Fibroblast of skin of right biceps (primary cell): ENCODE data around the gene HYDIN.
"Not testable (repeated sequence)": the region's sequence is repeated elsewhere in the genome, so short reads cannot be mapped to it uniquely, and the experiment has no call there.

Experiments
- DNase-seq: peaks from one replicate; pipeline ENCODE4 v3.0.0-alpha.2; 2013

HYDIN gene

GRCh38 chr16:71218306-71218963 lies 12.1 kb downstream of the HYDIN start:
- no peak for DNase-seq

GRCh38 chr16:71217506-71217905 lies 13.0 kb downstream of the HYDIN start:
- DNase-seq = no peak

GRCh38 chr16:71216714-71217113 lies 13.8 kb downstream of the HYDIN start:
- DNase-seq = no peak

GRCh38 chr16:71214746-71215381 lies 15.7 kb downstream of the HYDIN start:
- no peak for DNase-seq

GRCh38 chr16:71205482-71206131 lies 24.9 kb downstream of the HYDIN start:
- no peak for DNase-seq

- DNase-seq = no peak
Observed at GRCh38 chr16:71203631-71204030, 26.9 kb downstream of the HYDIN start.

GRCh38 chr16:71201556-71201955 lies 29.0 kb downstream of the HYDIN start:
- DNase-seq = no peak

GRCh38 chr16:71201054-71201453 lies 29.5 kb downstream of the HYDIN start:
- DNase-seq = no peak

- DNase-seq = no peak
Observed at GRCh38 chr16:71198408-71198807, 32.1 kb downstream of the HYDIN start.

- no peak for DNase-seq
Observed at GRCh38 chr16:71192387-71192786, 38.1 kb downstream of the HYDIN start.

GRCh38 chr16:71188956-71189712 lies 41.4 kb downstream of the HYDIN start:
- DNase-seq = no peak

GRCh38 chr16:71185347-71185746 lies 45.2 kb downstream of the HYDIN start:
- DNase-seq = no peak

- no peak for DNase-seq
Observed at GRCh38 chr16:71179569-71179968, 51.0 kb downstream of the HYDIN start.

GRCh38 chr16:71172481-71173207 lies 57.9 kb downstream of the HYDIN start:
- DNase-seq = no peak

GRCh38 chr16:71161007-71161406 lies 69.5 kb downstream of the HYDIN start:
- DNase-seq = not testable (repeated sequence)

- not testable (repeated sequence) for DNase-seq
Observed at GRCh38 chr16:71157278-71157677, 73.2 kb downstream of the HYDIN start.

GRCh38 chr16:71153329-71153728 lies 77.2 kb downstream of the HYDIN start:
- not testable (repeated sequence) for DNase-seq

- DNase-seq = not testable (repeated sequence)
Observed at GRCh38 chr16:71151654-71152053, 78.9 kb downstream of the HYDIN start.

GRCh38 chr16:71143246-71143645 lies 87.3 kb downstream of the HYDIN start:
- DNase-seq = not testable (repeated sequence)

GRCh38 chr16:71110565-71110964 lies 120.0 kb downstream of the HYDIN start:
- not testable (repeated sequence) for DNase-seq

GRCh38 chr16:71109656-71110208 lies 120.8 kb downstream of the HYDIN start:
- not testable (repeated sequence) for DNase-seq

- not testable (repeated sequence) for DNase-seq
Observed at GRCh38 chr16:71105881-71106280, 124.6 kb downstream of the HYDIN start.
